ENCODE data around the gene EPB41L1.

DNA sequence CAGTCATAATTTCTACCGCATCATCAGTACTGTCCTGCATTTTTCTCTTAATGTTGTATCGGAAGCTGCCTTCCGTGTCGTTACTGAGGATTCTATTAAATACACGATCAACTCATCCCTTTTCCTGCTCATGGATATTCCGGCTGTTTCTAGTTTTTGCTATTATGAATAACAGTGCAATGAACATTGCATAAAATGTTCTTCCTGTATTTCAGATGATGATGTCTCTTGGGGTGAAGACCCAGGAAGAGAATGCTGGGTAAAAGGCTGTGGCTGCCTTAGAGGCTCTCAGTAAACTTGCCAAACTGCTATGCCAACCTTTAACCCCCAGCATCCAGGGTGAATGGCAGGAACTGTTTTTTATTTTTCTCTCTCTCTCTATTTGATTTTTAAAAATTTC, 24.1 kb upstream of the EPB41L1 start:
- TF ChIP-seq, protein P1, sequence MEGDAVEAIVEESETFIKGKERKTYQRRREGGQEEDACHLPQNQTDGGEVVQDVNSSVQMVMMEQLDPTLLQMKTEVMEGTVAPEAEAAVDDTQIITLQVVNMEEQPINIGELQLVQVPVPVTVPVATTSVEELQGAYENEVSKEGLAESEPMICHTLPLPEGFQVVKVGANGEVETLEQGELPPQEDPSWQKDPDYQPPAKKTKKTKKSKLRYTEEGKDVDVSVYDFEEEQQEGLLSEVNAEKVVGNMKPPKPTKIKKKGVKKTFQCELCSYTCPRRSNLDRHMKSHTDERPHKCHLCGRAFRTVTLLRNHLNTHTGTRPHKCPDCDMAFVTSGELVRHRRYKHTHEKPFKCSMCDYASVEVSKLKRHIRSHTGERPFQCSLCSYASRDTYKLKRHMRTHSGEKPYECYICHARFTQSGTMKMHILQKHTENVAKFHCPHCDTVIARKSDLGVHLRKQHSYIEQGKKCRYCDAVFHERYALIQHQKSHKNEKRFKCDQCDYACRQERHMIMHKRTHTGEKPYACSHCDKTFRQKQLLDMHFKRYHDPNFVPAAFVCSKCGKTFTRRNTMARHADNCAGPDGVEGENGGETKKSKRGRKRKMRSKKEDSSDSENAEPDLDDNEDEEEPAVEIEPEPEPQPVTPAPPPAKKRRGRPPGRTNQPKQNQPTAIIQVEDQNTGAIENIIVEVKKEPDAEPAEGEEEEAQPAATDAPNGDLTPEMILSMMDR (IDR thresholded peaks at IDR 0.05; ENCODE audit: insufficient read depth, low read length), result no peak
- no peak for TF ChIP-seq POLR2AphosphoS5 (IDR thresholded peaks at IDR 0.05; ENCODE audit: low read depth)
- no peak for TF ChIP-seq SPI1 (IDR thresholded peaks at IDR 0.05; ENCODE audit: borderline replicate concordance, low read depth)

Data from HL-60 (cell line).